Erythroblast (primary cell): Measurements from ENCODE around the gene KIAA1671.

Source experiments
- GATA1 ChIP-seq: IDR thresholded peaks from 2 replicates; pipeline ENCODE4 v1.6.1; 2011; ENCODE audit warnings: low read depth, mild to moderate bottlenecking, control low read depth, low read length, moderate library complexity
- POLR2A ChIP-seq: IDR thresholded peaks from 2 replicates; pipeline ENCODE4 v1.6.1; 2011; ENCODE audit warnings: mild to moderate bottlenecking, low read length

DNA sequence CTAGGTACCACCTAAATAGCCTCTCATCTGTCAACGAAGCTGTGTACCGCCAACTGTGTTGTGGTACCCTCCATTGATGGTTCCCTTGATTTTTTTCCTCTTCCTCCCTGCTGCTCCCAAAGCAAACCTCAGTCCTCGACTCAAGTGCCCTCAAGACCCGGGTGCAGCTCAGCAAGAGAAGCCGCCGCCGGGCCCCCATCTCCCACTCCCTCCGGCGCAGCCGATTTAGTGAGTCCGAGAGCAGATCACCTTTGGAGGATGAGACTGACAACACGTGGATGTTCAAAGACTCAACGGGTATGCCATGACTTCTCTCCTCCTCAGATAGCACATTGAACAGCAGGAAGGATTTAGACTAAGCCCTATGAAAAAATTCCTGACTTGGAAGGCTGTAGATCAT lies 224.7 kb downstream of the KIAA1671 start:
- no peak for TF ChIP-seq GATA1
- TF ChIP-seq POLR2A, result no peak
